DOHH2 (cell line): ENCODE measurements around the gene C3orf22.

Experiments used
- CTCF ChIP-seq: fragments of 200-600 bp; sonication (generic); IDR thresholded peaks from one replicate; pipeline ENCODE4 v1.5.1; 2014; ENCODE audit warnings: antibody characterized with exemption, mild to moderate bottlenecking, low read depth, low read length; ENCODE audit not compliant: poor library complexity, severe bottlenecking
- EZH2phosphoT487 ChIP-seq: fragments of 200-600 bp; sonication (generic); IDR thresholded peaks from 2 replicates; pipeline ENCODE4 v1.6.1; 2017; ENCODE audit warnings: borderline replicate concordance, mild to moderate bottlenecking, antibody characterized with exemption, low read length, moderate library complexity, mixed read lengths

- TF ChIP-seq CTCF (no peak), EZH2phosphoT487 (no peak)
Measured at GRCh38 chr3:126507886-126508285, 50.8 kb downstream of the C3orf22 start.
